ENCODE measurements around the gene SPDYC. TPM values are rescaled to one million over a fixed set of nuclear protein-coding genes. Genes with fewer than 3 reads are reported as not detected.
"Not testable (repeated sequence)": the region's sequence is repeated elsewhere in the genome, so short reads cannot be mapped to it uniquely, and the experiment has no call there.

SPDYC gene
- total and polyA plus RNA-seq, 2 of the 13 experiments (the other 11 are each of a cell fraction or from before 2014, with no cell fraction given): 0.15 to 0.33 TPM

- CTCF ChIA-PET (ENCODE audit: low intra/inter-chr PET ratio, low total read pairs); H3K4me3 ChIP-seq (replicated peaks in 1 of 3; ENCODE audit: insufficient read depth in 1 of 3, low read depth in 2 of 3, low read length in 3 of 3); H3K9me3 ChIP-seq (ENCODE audit: low read length); DNase-seq (ENCODE audit: low spot score); H3K27me3 ChIP-seq (ENCODE audit: control insufficient read depth in 1 of 2, insufficient read depth in 2 of 2, low read length in 2 of 2); H2AFZ ChIP-seq (ENCODE audit: low read length); FAIRE-seq; H4K20me1 ChIP-seq (ENCODE audit: insufficient read depth, low read length); H3K79me2 ChIP-seq (ENCODE audit: insufficient read depth, low read length); intact Hi-C loops (cut with micrococcal nuclease; ENCODE audit: unreplicated experiment); H3K9ac ChIP-seq (ENCODE audit: insufficient read depth, low read depth, low read length); H3K36me3 ChIP-seq (replicated peaks in 1 of 2; ENCODE audit: control insufficient read depth in 1 of 2, insufficient read depth in 2 of 2, low read length in 2 of 2); BruUV-seq (replicated peaks); in situ Hi-C loops (cut with HindIII; ENCODE audit: extremely low pct_ligation_motif_present, low pct_unique_long_range_greater_than_20kb); H3K27ac ChIP-seq (ENCODE audit: extremely low read length, insufficient read depth, low read length): not testable (repeated sequence)
- 0 out of 2 replicates have a peak, but pooled peaks have one; percentile 15 for TF ChIP-seq KAT8 (CRISPR knock-in tag; IDR thresholded peaks at IDR 0.05)
- TF ChIP-seq NFYC (CRISPR knock-in tag; IDR thresholded peaks at IDR 0.05): peak; percentile 64
- peak; percentile 48; the same call in 1 of the 2 replicates for TF ChIP-seq SP2 (CRISPR knock-in tag; IDR thresholded peaks at IDR 0.05)
- TF ChIP-seq NFYB (CRISPR knock-in tag; IDR thresholded peaks at IDR 0.05): peak; percentile 64
- WGBS (ENCODE audit: low lambda C conversion rate): 8% methylated on average over 2 of the region's 2 CpGs
- POLR2A ChIA-PET: interaction anchor here (1.6 to 2.9 kb wide), 2 partner anchors 39 to 52 kb away, joined by 4 to 13 read pairs; partner anchors contain the start of genes FAU and MRPL49
- Histone ChIP-seq H3K4me1 (ENCODE audit: insufficient read depth, low read length) (peaks cover 39% of the 10 kb centered on the region), H3K4me2 (ENCODE audit: low read depth, low read length) (peak overlapping the region; percentile 39; the same call in 1 of the 2 replicates)
- ATAC-seq: peak; percentile 41; the same call in 1 of the 3 replicates
These were observed 4.6 kb downstream of the SPDYC start for GRCh38 chr11:65174571-65175010.

GRCh38 chr11:65180877-65181568 is 11.0 kb downstream of the SPDYC start:
- Histone ChIP-seq H3K4me3 (replicated peaks in 1 of 3; ENCODE audit: insufficient read depth in 1 of 3, low read depth in 2 of 3, low read length in 3 of 3) (peak overlapping the region; percentile 82 to 94 (median 91)), H3K36me3 (replicated peaks in 1 of 2; ENCODE audit: control insufficient read depth in 1 of 2, insufficient read depth in 2 of 2, low read length in 2 of 2) (peaks cover 1 to 5% of the 10 kb centered on the region in 2 experiments; a peak in 1 of 5 replicates), H3K27ac (ENCODE audit: extremely low read length, insufficient read depth, low read length) (peak overlapping the region; percentile 77), H3K4me1 (ENCODE audit: insufficient read depth, low read length) (peaks cover 25% of the 10 kb centered on the region), H3K4me2 (ENCODE audit: low read depth, low read length) (peak overlapping the region; percentile 75), H3K9ac (ENCODE audit: insufficient read depth, low read depth, low read length) (peak overlapping the region; percentile 73), H3K79me2 (ENCODE audit: insufficient read depth, low read length) (peaks cover 14% of the 10 kb centered on the region), H2AFZ (ENCODE audit: low read length) (no peak overlapping the region), H3K9me3 (ENCODE audit: low read length) (no peaks in the 10 kb centered on the region), H4K20me1 (ENCODE audit: insufficient read depth, low read length) (no peaks in the 10 kb centered on the region), H3K27me3 (ENCODE audit: control insufficient read depth in 1 of 2, insufficient read depth in 2 of 2, low read length in 2 of 2) (no peaks in the 10 kb centered on the region; a peak in 1 of 5 replicates)
- BruUV-seq (replicated peaks): no TSS peak
- ATAC-seq (peak; percentile 90), DNase-seq (ENCODE audit: low spot score) (peak; percentile 61), FAIRE-seq (no peak)
- ChIA-PET CTCF (ENCODE audit: low intra/inter-chr PET ratio, low total read pairs) (interaction anchor here (0.9 to 2.8 kb wide), 4 partner anchors 48 to 71 kb away, joined by 3 to 11 read pairs (median 9); partner anchors contain the start of genes TM7SF2 and ZNHIT2), POLR2A (interaction anchor here (0.8 to 6.2 kb wide), 18 partner anchors 9 to 344 kb away, joined by 3 to 85 read pairs (median 4); partner anchors contain the start of genes ARL2, DPF2, FAU and MRPL49)
- in situ Hi-C loops (cut with HindIII; ENCODE audit: extremely low pct_ligation_motif_present, low pct_unique_long_range_greater_than_20kb) (loop anchor here (5.0 kb wide), 1 partner anchor 69 kb away; the partner anchor contains the start of gene TM7SF2), intact Hi-C loops (cut with micrococcal nuclease; ENCODE audit: unreplicated experiment) (loop anchor here (1.0 to 2.0 kb wide), 3 partner anchors 15 to 68 kb away; no protein-coding TSS in a partner anchor)
- WGBS (ENCODE audit: low lambda C conversion rate): 5% methylated on average over 6 of the region's 60 CpGs
- TF ChIP-seq ZNF547 (CRISPR knock-in tag; IDR thresholded peaks at IDR 0.05): peak; percentile 27; the same call in 1 of the 2 replicates
- peak; percentile 63 for TF ChIP-seq ARID5B (CRISPR knock-in tag; IDR thresholded peaks at IDR 0.05)
- TF ChIP-seq JARID2 (CRISPR knock-in tag; IDR thresholded peaks at IDR 0.05; ENCODE audit: insufficient replicate concordance): no peak
- no peak for TF ChIP-seq ZNF44 (CRISPR knock-in tag; IDR thresholded peaks at IDR 0.05)
- TF ChIP-seq STAG1 (CRISPR knock-in tag; IDR thresholded peaks at IDR 0.05): peak; percentile 80

All from HepG2 (cell line).